A549 (cell line): ENCODE data around the gene GHR. TPM values are rescaled to one million over a fixed set of nuclear protein-coding genes. Genes with fewer than 3 reads are reported as not detected.

Experiments used
- ATAC-seq, 2 experiments: fragments of 200-7000 bp in 1 of 2; fragments of >200 bp in 1 of 2; cut with Nextera tagmentation in 1 of 2; cut with Tn5 transposase in 1 of 2; 3 replicates each; pipeline versions ENCODE4 v1.8.0 to v1.9.1; 2018 to 2020; ENCODE audit warnings: mild to moderate bottlenecking in 1 of 2, moderate library complexity in 1 of 2
- CTCF ChIA-PET: fragments of 300-600 bp; sonication (Branson Sonifier 250); formaldehyde crosslinking; extraction: SDS; loops from one replicate; lab custom pipeline; 2021; ENCODE audit warnings: antibody characterized with exemption, inconsistent platforms; lab: Yijun Ruan, JAX
- POLR2A ChIA-PET: fragments of 350-600 bp; formaldehyde crosslinking; extraction: SDS; loops from one replicate; lab custom pipeline; 2021; ENCODE audit warnings: antibody characterized with exemption, inconsistent platforms; lab: Yijun Ruan, JAX
- DNase-seq, 2 experiments: peaks; one replicate each; pipeline versions ENCODE4 v3.0.0 to v3.0.0-alpha.2; 2011 to 2016; ENCODE audit warnings: low read depth in 1 of 2, low spot score in 1 of 2
- FAIRE-seq: peaks from 2 replicates; lab custom pipeline; 2011; peaks lifted over from hg19 to GRCh38; lab: Jason Lieb, UNC
- H3K27ac ChIP-seq, 2 experiments: fragments of >200 bp; sonication (Bioruptor Twin); formaldehyde crosslinking; 3 replicates each; pipeline ENCODE4 v1.5.1; 2016 to 2017
- H3K4me1 ChIP-seq: fragments of >200 bp; sonication (Bioruptor Twin); formaldehyde crosslinking; 3 replicates; pipeline ENCODE4 v1.6.1; 2016
- H3K4me2 ChIP-seq: fragments of >200 bp; sonication (Bioruptor Twin); formaldehyde crosslinking; 3 replicates; pipeline ENCODE4 v1.6.1; 2016
- H3K4me3 ChIP-seq: fragments of >200 bp; sonication (Bioruptor Twin); formaldehyde crosslinking; 3 replicates; pipeline ENCODE4 v1.5.1; 2016
- H3K9me3 ChIP-seq: fragments of >200 bp; sonication (Bioruptor Twin); formaldehyde crosslinking; 3 replicates; pipeline ENCODE4 v1.6.1; 2016
- BHLHE40 ChIP-seq: IDR thresholded peaks from 2 replicates; pipeline ENCODE4 v1.6.1; 2012; ENCODE audit warnings: low read depth, low read length, inconsistent platforms
- CBX2 ChIP-seq: fragments of 200-600 bp; sonication (generic); IDR thresholded peaks from 2 replicates; pipeline ENCODE4 v1.6.1; 2016; ENCODE audit warnings: low read depth, mild to moderate bottlenecking, borderline replicate concordance
- CBX8 ChIP-seq: fragments of 200-600 bp; sonication (generic); IDR thresholded peaks from 2 replicates; pipeline ENCODE4 v1.6.1; 2016
- CHD2 ChIP-seq: fragments of 150-350 bp; IDR thresholded peaks from 2 replicates; pipeline ENCODE4 v1.6.1; 2014; ENCODE audit warnings: low read length; ENCODE audit not compliant: partially characterized antibody
- CHD4 ChIP-seq: fragments of 200-600 bp; sonication (generic); IDR thresholded peaks from 2 replicates; pipeline ENCODE4 v1.6.1; 2016; ENCODE audit warnings: antibody characterized with exemption, mild to moderate bottlenecking, borderline replicate concordance
- EHMT2 ChIP-seq: fragments of 200-600 bp; sonication (generic); IDR thresholded peaks from 2 replicates; pipeline ENCODE4 v1.6.1; 2016; ENCODE audit warnings: antibody characterized with exemption, low read depth, mild to moderate bottlenecking, moderate library complexity
- ELK1 ChIP-seq: fragments of 150-350 bp; IDR thresholded peaks from 2 replicates; pipeline ENCODE4 v1.6.1; 2014; ENCODE audit warnings: low read depth, mild to moderate bottlenecking, low read length
- EP300 ChIP-seq, 2 experiments: fragments of >200 bp; sonication (Bioruptor Twin); formaldehyde crosslinking; IDR thresholded peaks; 2 replicates in 1 of 2; 3 replicates in 1 of 2; pipeline ENCODE4 v1.6.1; 2016 to 2017
- ESRRA ChIP-seq: fragments of 150-350 bp; IDR thresholded peaks from 2 replicates; pipeline ENCODE4 v1.6.1; 2014; ENCODE audit warnings: mild to moderate bottlenecking, low read length, borderline replicate concordance
- FOXS1 ChIP-seq: fragments of 250-450 bp; sonication (Bioruptor Pico); IDR thresholded peaks from 2 replicates; pipeline ENCODE4 v1.5.0; 2020; ENCODE audit warnings: mild to moderate bottlenecking, moderate library complexity
- GATA3 ChIP-seq: IDR thresholded peaks from 2 replicates; pipeline ENCODE4 v1.6.1; 2012; ENCODE audit warnings: borderline replicate concordance
- HES2 ChIP-seq: fragments of >200 bp; sonication (Bioruptor Twin); formaldehyde crosslinking; IDR thresholded peaks from 2 replicates; pipeline ENCODE4 v1.6.1; 2016
- HEYL ChIP-seq: fragments of 250-450 bp; sonication (Bioruptor Pico); IDR thresholded peaks from 2 replicates; pipeline ENCODE4 v1.8.0; 2021; ENCODE audit warnings: mild to moderate bottlenecking, moderate library complexity
- HMGXB4 ChIP-seq: fragments of 250-450 bp; sonication (Bioruptor Pico); IDR thresholded peaks from 2 replicates; pipeline ENCODE4 v1.5.0; 2021; ENCODE audit warnings: mild to moderate bottlenecking, moderate library complexity, borderline replicate concordance
- HOXA7 ChIP-seq: fragments of 250-450 bp; sonication (Bioruptor Pico); IDR thresholded peaks from 2 replicates; pipeline ENCODE4 v1.5.0; 2020; ENCODE audit warnings: mild to moderate bottlenecking, moderate library complexity
- KDM5A ChIP-seq: fragments of 200-600 bp; sonication (generic); IDR thresholded peaks from 2 replicates; pipeline ENCODE4 v1.6.1; 2016; ENCODE audit warnings: antibody characterized with exemption, mild to moderate bottlenecking
- MAFK ChIP-seq: fragments of 450-650 bp; IDR thresholded peaks from 2 replicates; pipeline ENCODE4 v1.6.1; 2014; ENCODE audit not compliant: partially characterized antibody
- MAX ChIP-seq: IDR thresholded peaks from 2 replicates; pipeline ENCODE4 v1.6.1; 2012
- MYC ChIP-seq: IDR thresholded peaks from 2 replicates; pipeline ENCODE4 v1.6.1; 2012; ENCODE audit warnings: mild to moderate bottlenecking, inconsistent platforms, low read length, improper control_type of control experiment, borderline replicate concordance
- PBX3 ChIP-seq: IDR thresholded peaks from 2 replicates; pipeline ENCODE4 v1.6.1; 2012
- POLR2A ChIP-seq: IDR thresholded peaks from 2 replicates; pipeline ENCODE4 v1.6.1; 2012; ENCODE audit warnings: mild to moderate bottlenecking, low read length
- POLR2AphosphoS2 ChIP-seq: conservative IDR thresholded peaks from 2 replicates; pipeline ENCODE4 v1.6.1; 2012; ENCODE audit warnings: low read length, improper control_type of control experiment, inconsistent platforms
- RAD21 ChIP-seq, 2 experiments: fragments of >200 bp in 1 of 2; sonication (Bioruptor Twin) in 1 of 2; formaldehyde crosslinking in 1 of 2; IDR thresholded peaks in 1 of 2; conservative IDR thresholded peaks in 1 of 2; 2 replicates in 1 of 2; 3 replicates in 1 of 2; pipeline ENCODE4 v1.6.1; 2012 to 2018; ENCODE audit warnings: inconsistent platforms in 1 of 2
- RCOR1 ChIP-seq: fragments of 150-350 bp; IDR thresholded peaks from 2 replicates; pipeline ENCODE4 v1.6.1; 2014; ENCODE audit warnings: antibody characterized with exemption, low read length, low read depth
- TFCP2L1 ChIP-seq: fragments of 250-450 bp; sonication (Bioruptor Pico); IDR thresholded peaks from 2 replicates; pipeline ENCODE4 v1.5.0; 2021; ENCODE audit warnings: mild to moderate bottlenecking
- TP53 ChIP-seq: fragments of 250-450 bp; sonication (Bioruptor Pico); IDR thresholded peaks from 2 replicates; pipeline ENCODE4 v1.5.0; 2021; ENCODE audit warnings: mild to moderate bottlenecking, moderate library complexity
- ZFP36 ChIP-seq: fragments of 450-650 bp; IDR thresholded peaks from 2 replicates; pipeline ENCODE4 v1.6.1; 2014; ENCODE audit warnings: borderline replicate concordance; ENCODE audit not compliant: partially characterized antibody
- ZNF302 ChIP-seq: fragments of 250-450 bp; sonication (Bioruptor Pico); IDR thresholded peaks from 2 replicates; pipeline ENCODE4 v1.9.0; 2021; ENCODE audit warnings: inconsistent platforms, mild to moderate bottlenecking, moderate library complexity
- ZSCAN20 ChIP-seq: fragments of 250-450 bp; sonication (Bioruptor Pico); IDR thresholded peaks from 2 replicates; pipeline ENCODE4 v1.8.0; 2022; ENCODE audit warnings: mild to moderate bottlenecking, moderate library complexity
- WGBS: methylation state at CpG from one replicate; pipeline ENCODE4 v1.1.6; 2017; ENCODE audit errors: missing lambda C conversion rate; 5-methylcytosine and 5-hydroxymethylcytosine counted together
- polyA plus RNA-seq, 4 experiments: library from polyadenylated mRNA; depleted of rRNA in 3 of 4; stranded (reverse); fragments of >200 nt; fragmentation: RNase III in 1 of 4; extraction: RNeasy Plus Mini Kit Qiagen cat#74134 plus additional on column Dnase treatment in 1 of 4; gene quantifications; 2 replicates in 3 of 4; 3 replicates in 1 of 4; pipeline ENCODE4 v1.2.3, GENCODE V29; 2011 to 2017
- TF ChIP-seq, protein P1 (sequence below): fragments of 250-450 bp; sonication (Bioruptor Pico); IDR thresholded peaks from 2 replicates; pipeline ENCODE4 v1.5.0; 2020; ENCODE audit warnings: low read depth, mild to moderate bottlenecking, moderate library complexity

The GHR gene
- polyA plus RNA-seq, 2 of the 4 experiments (the other 2 are of a cell fraction), result 0.05 TPM; not detected in 1

DNA sequence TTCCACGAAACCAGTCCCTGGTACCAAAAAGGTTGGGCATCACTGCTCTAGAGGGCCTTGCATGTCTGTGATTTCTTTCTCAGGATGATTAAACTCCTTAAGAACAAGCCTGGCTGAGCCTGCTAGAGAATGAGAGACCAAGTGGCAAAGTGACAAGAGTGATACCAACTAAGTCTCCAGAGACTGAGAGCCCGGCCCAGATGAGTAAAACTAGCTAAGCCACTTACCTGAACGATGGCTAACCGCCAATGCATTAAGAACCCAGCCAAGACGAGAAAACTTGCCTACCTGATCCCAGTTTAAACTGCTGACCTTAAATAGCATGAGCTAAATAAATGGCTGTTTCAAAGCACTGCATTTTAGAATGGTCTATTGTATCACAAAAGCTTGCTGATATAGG, 327.8 kb downstream of the GHR start:
- FAIRE-seq, result no peak
- no peaks in the 10 kb centered on the region for H3K9me3 ChIP-seq
- ChIA-PET CTCF (interaction anchor here (1.2 to 3.3 kb wide), 3 partner anchors 14 to 139 kb away, joined by 3 to 11 read pairs (median 4); no protein-coding TSS in a partner anchor), POLR2A (no interaction called here)
- no peak overlapping the region for H3K4me3 ChIP-seq
- H3K4me2 ChIP-seq, result no peak overlapping the region
- DNase-seq, result no peak
- H3K4me1 ChIP-seq, result no peaks in the 10 kb centered on the region
- H3K27ac ChIP-seq, result no peak overlapping the region
- no peak for ATAC-seq
- TF ChIP-seq RCOR1 (no peak), EHMT2 (no peak), EP300 (IDR thresholded peaks at IDR 0.05) (no peak), MAX (no peak), POLR2AphosphoS2 (no peak), PBX3 (no peak), TFCP2L1 (CRISPR knock-in tag) (no peak), RAD21 (conservative IDR thresholded peaks at IDR 0.05 in 1 of 2, IDR thresholded peaks at IDR 0.05 in 1 of 2) (no peak), KDM5A (no peak), BHLHE40 (no peak), TP53 (CRISPR knock-in tag) (no peak), ELK1 (no peak), HES2 (no peak), ZSCAN20 (CRISPR knock-in tag) (no peak), ESRRA (no peak), ZFP36 (no peak), POLR2A (no peak), CBX8 (no peak), HEYL (CRISPR knock-in tag) (no peak)
- TF ChIP-seq, protein P1, sequence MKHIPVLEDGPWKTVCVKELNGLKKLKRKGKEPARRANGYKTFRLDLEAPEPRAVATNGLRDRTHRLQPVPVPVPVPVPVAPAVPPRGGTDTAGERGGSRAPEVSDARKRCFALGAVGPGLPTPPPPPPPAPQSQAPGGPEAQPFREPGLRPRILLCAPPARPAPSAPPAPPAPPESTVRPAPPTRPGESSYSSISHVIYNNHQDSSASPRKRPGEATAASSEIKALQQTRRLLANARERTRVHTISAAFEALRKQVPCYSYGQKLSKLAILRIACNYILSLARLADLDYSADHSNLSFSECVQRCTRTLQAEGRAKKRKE (CRISPR knock-in tag), result no peak
- 25% methylated on average over 5 of the region's 5 CpGs for WGBS

- TF ChIP-seq CHD2 (no peak), TFCP2L1 (CRISPR knock-in tag) (no peak), MYC (no peak), ZNF302 (CRISPR knock-in tag) (no peak), HMGXB4 (CRISPR knock-in tag) (no peak), CBX8 (no peak), EHMT2 (no peak), ELK1 (no peak), MAFK (no peak), HEYL (CRISPR knock-in tag) (no peak), CHD4 (no peak), BHLHE40 (no peak), HOXA7 (CRISPR knock-in tag) (no peak), GATA3 (no peak), FOXS1 (no peak), CBX2 (no peak)
- TF ChIP-seq, protein P1 (CRISPR knock-in tag), result no peak
- CTCF ChIA-PET, result interaction anchor here (3.3 kb wide), 1 partner anchor 15 kb away, joined by 11 read pairs; no protein-coding TSS in a partner anchor
- POLR2A ChIA-PET, result no interaction called here
- H3K9me3 ChIP-seq, result no peaks in the 10 kb centered on the region
- no peak for FAIRE-seq
- no peak overlapping the region for H3K4me2 ChIP-seq
- no peak for ATAC-seq
- DNase-seq, result no peak
- no peak overlapping the region for H3K4me3 ChIP-seq
- 68% methylated on average over 3 of the region's 3 CpGs for WGBS
- no peak overlapping the region for H3K27ac ChIP-seq
- no peaks in the 10 kb centered on the region for H3K4me1 ChIP-seq
These were observed 329.9 kb downstream of the GHR start for GRCh38 chr5:42753099-42753498.
